ENCODE results near the gene KRT222.

KRT222 gene

GRCh38 chr17:40616592-40616991 lies 48.4 kb downstream of the KRT222 start:
- peaks cover 4% of the 10 kb centered on the region for H3K27me3 ChIP-seq (ENCODE audit: insufficient read depth, poor library complexity, severe bottlenecking)
- TF ChIP-seq, protein P1, sequence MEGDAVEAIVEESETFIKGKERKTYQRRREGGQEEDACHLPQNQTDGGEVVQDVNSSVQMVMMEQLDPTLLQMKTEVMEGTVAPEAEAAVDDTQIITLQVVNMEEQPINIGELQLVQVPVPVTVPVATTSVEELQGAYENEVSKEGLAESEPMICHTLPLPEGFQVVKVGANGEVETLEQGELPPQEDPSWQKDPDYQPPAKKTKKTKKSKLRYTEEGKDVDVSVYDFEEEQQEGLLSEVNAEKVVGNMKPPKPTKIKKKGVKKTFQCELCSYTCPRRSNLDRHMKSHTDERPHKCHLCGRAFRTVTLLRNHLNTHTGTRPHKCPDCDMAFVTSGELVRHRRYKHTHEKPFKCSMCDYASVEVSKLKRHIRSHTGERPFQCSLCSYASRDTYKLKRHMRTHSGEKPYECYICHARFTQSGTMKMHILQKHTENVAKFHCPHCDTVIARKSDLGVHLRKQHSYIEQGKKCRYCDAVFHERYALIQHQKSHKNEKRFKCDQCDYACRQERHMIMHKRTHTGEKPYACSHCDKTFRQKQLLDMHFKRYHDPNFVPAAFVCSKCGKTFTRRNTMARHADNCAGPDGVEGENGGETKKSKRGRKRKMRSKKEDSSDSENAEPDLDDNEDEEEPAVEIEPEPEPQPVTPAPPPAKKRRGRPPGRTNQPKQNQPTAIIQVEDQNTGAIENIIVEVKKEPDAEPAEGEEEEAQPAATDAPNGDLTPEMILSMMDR (IDR thresholded peaks at IDR 0.05; ENCODE audit: insufficient read depth, low read length): no peak
- TF ChIP-seq GABPA (IDR thresholded peaks at IDR 0.05; ENCODE audit: low read depth) (no peak), POLR2AphosphoS5 (IDR thresholded peaks at IDR 0.05; ENCODE audit: low read depth) (no peak), SPI1 (IDR thresholded peaks at IDR 0.05; ENCODE audit: borderline replicate concordance, low read depth) (no peak)
- TF ChIP-seq, protein P2, sequence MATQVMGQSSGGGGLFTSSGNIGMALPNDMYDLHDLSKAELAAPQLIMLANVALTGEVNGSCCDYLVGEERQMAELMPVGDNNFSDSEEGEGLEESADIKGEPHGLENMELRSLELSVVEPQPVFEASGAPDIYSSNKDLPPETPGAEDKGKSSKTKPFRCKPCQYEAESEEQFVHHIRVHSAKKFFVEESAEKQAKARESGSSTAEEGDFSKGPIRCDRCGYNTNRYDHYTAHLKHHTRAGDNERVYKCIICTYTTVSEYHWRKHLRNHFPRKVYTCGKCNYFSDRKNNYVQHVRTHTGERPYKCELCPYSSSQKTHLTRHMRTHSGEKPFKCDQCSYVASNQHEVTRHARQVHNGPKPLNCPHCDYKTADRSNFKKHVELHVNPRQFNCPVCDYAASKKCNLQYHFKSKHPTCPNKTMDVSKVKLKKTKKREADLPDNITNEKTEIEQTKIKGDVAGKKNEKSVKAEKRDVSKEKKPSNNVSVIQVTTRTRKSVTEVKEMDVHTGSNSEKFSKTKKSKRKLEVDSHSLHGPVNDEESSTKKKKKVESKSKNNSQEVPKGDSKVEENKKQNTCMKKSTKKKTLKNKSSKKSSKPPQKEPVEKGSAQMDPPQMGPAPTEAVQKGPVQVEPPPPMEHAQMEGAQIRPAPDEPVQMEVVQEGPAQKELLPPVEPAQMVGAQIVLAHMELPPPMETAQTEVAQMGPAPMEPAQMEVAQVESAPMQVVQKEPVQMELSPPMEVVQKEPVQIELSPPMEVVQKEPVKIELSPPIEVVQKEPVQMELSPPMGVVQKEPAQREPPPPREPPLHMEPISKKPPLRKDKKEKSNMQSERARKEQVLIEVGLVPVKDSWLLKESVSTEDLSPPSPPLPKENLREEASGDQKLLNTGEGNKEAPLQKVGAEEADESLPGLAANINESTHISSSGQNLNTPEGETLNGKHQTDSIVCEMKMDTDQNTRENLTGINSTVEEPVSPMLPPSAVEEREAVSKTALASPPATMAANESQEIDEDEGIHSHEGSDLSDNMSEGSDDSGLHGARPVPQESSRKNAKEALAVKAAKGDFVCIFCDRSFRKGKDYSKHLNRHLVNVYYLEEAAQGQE (IDR thresholded peaks at IDR 0.05; ENCODE audit: insufficient replicate concordance, low read depth): no peak
- no peak overlapping the region for H3K4me3 ChIP-seq (replicated peaks; ENCODE audit: insufficient read depth, low read length)
- no peak overlapping the region for H3K27ac ChIP-seq (replicated peaks)
- no peak for DNase-seq (ENCODE audit: low read depth in 1 of 2, low spot score in 1 of 2)

DNA sequence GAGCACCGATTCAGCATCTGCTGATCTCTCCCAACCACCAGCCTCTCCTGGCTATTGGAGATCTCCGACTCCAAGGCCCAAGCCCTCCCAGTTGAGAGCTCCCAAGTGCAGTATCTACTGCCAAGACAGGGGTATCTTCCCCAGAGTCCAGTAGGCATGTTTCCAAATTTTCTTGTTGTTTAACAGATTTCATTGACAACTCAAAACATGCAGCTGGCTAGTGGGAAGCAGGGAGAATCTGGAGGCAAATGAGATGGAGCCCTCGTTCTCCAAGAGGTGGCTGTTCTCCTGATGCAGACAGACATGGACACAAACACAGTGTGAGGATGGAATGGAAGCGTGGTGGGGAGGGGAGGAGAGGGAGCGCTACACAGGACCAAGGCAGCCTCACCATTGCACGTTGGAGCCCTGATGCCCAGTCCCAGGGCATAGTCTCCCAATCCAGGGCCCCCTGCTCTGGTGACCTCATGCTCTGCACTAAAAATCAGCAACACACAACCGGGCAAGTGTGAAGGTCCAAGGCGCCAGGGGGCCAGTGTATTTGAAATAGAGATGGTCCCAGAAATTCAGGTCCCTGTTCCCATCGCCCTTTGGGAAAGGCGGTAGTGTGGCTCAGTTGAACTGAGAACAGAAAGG lies 49.0 kb downstream of the KRT222 start:
- DNase-seq (ENCODE audit: low read depth in 1 of 2, low spot score in 1 of 2): no peak
- Histone ChIP-seq H3K4me3 (replicated peaks; ENCODE audit: insufficient read depth, low read length) (no peak overlapping the region), H3K27me3 (ENCODE audit: insufficient read depth, poor library complexity, severe bottlenecking) (peaks cover 3% of the 10 kb centered on the region), H3K27ac (replicated peaks) (no peak overlapping the region)
- TF ChIP-seq, protein P1 (IDR thresholded peaks at IDR 0.05; ENCODE audit: insufficient read depth, low read length): no peak
- no peak for TF ChIP-seq SPI1 (IDR thresholded peaks at IDR 0.05; ENCODE audit: borderline replicate concordance, low read depth)
- no peak for TF ChIP-seq GABPA (IDR thresholded peaks at IDR 0.05; ENCODE audit: low read depth)
- TF ChIP-seq POLR2AphosphoS5 (IDR thresholded peaks at IDR 0.05; ENCODE audit: low read depth): no peak

- peak; percentile 49; the same call in 1 of the 2 replicates for TF ChIP-seq SPI1 (IDR thresholded peaks at IDR 0.05; ENCODE audit: borderline replicate concordance, low read depth)
- TF ChIP-seq, protein P2 (IDR thresholded peaks at IDR 0.05; ENCODE audit: insufficient replicate concordance, low read depth): no peak
- no peak overlapping the region for H3K27ac ChIP-seq (replicated peaks)
- H3K27me3 ChIP-seq (ENCODE audit: insufficient read depth, poor library complexity, severe bottlenecking): peaks cover 3% of the 10 kb centered on the region
- peak in 1 of 2 experiments; percentile 38 for DNase-seq (ENCODE audit: low read depth in 1 of 2, low spot score in 1 of 2)
- H3K4me3 ChIP-seq (replicated peaks; ENCODE audit: insufficient read depth, low read length): no peak overlapping the region
Observed at GRCh38 chr17:40615068-40615840, 49.7 kb downstream of the KRT222 start.

- no peak overlapping the region for H3K4me3 ChIP-seq (replicated peaks; ENCODE audit: insufficient read depth, low read length)
- no peak for DNase-seq (ENCODE audit: low read depth in 1 of 2, low spot score in 1 of 2)
- no peak overlapping the region for H3K27ac ChIP-seq (replicated peaks)
- H3K27me3 ChIP-seq (ENCODE audit: insufficient read depth, poor library complexity, severe bottlenecking): peaks cover 3% of the 10 kb centered on the region
- TF ChIP-seq GABPA (IDR thresholded peaks at IDR 0.05; ENCODE audit: low read depth) (no peak), SPI1 (IDR thresholded peaks at IDR 0.05; ENCODE audit: borderline replicate concordance, low read depth) (no peak), POLR2AphosphoS5 (IDR thresholded peaks at IDR 0.05; ENCODE audit: low read depth) (no peak)
- TF ChIP-seq, protein P1 (IDR thresholded peaks at IDR 0.05; ENCODE audit: insufficient read depth, low read length): no peak
- TF ChIP-seq, protein P2 (IDR thresholded peaks at IDR 0.05; ENCODE audit: insufficient replicate concordance, low read depth): no peak
Observed at GRCh38 chr17:40614431-40615067, 50.4 kb downstream of the KRT222 start.
